GM12874 (cell line): ENCODE measurements around the gene PRR33.
A peak's percentile ranks its signal among the peaks of the same experiment; 100 is the strongest.

Experiments
- TF ChIP-seq, protein P1 (sequence below): IDR thresholded peaks from 2 replicates; pipeline ENCODE4 v1.5.1; 2011; ENCODE audit warnings: low read depth, mild to moderate bottlenecking, control low read depth, low read length, moderate library complexity; ENCODE audit not compliant: insufficient read depth

Gene PRR33

DNA sequence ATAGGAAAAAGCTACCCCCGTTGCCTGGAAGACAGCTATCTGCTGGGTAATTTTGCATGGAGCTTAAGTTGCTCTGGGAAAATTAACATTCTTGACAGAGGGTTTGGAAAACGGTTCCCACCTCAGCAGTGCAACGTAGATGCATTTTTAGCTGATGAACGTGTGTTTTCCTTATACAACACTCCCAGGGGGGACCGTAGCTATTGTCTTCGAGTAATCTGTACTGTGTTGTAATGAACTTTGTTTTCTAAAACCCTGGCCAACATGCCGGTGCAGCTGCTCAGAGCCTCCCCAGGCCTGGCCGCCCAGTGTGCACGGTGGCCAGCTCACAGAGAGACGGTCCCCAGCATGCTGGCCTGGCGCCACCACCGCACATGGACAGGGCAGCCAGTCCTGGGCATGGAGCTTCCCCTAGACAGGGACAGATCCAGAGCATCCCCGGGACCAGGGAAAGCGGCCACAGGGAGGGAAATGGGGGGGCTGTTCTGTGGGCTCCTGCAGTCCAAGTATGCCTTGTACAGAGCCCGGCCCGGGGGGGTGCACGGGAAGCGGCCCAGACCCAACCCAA lies 30.0 kb upstream of the PRR33 start:
- TF ChIP-seq, protein P1, sequence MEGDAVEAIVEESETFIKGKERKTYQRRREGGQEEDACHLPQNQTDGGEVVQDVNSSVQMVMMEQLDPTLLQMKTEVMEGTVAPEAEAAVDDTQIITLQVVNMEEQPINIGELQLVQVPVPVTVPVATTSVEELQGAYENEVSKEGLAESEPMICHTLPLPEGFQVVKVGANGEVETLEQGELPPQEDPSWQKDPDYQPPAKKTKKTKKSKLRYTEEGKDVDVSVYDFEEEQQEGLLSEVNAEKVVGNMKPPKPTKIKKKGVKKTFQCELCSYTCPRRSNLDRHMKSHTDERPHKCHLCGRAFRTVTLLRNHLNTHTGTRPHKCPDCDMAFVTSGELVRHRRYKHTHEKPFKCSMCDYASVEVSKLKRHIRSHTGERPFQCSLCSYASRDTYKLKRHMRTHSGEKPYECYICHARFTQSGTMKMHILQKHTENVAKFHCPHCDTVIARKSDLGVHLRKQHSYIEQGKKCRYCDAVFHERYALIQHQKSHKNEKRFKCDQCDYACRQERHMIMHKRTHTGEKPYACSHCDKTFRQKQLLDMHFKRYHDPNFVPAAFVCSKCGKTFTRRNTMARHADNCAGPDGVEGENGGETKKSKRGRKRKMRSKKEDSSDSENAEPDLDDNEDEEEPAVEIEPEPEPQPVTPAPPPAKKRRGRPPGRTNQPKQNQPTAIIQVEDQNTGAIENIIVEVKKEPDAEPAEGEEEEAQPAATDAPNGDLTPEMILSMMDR, result no peak

DNA sequence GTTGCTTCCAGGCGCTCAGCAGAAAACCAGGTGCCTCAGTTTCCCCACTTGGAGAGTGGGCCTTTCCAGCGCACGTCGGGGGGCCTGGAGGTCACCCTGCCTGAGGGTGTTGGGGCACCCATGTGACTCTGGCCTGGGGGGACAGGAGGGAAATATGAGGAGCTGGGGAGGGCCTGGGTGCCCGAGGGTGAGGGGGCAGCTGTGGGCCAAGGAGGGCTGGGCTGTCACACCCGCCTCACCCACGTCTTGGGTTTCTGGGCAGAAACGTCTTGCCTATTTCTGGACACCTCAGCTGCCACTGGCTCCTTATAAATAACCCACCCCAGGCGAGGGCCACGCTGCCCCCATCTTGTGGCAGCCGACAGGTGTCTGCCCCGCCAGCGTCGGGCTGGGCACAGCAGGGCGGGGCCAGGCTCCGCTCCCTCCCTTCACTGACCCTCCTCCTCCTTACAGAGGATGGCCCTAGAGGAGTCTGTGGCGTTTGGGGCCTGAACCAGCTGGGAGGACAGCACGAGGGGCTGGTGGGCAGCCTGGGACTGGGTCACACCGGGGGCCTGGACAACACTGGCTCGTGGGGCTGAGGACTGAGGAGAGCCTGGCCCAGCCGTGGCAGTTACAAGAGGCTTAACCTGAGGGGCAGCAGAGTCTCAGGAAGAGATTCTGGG lies 29.3 kb upstream of the PRR33 start:
- TF ChIP-seq, protein P1, result no peak

DNA sequence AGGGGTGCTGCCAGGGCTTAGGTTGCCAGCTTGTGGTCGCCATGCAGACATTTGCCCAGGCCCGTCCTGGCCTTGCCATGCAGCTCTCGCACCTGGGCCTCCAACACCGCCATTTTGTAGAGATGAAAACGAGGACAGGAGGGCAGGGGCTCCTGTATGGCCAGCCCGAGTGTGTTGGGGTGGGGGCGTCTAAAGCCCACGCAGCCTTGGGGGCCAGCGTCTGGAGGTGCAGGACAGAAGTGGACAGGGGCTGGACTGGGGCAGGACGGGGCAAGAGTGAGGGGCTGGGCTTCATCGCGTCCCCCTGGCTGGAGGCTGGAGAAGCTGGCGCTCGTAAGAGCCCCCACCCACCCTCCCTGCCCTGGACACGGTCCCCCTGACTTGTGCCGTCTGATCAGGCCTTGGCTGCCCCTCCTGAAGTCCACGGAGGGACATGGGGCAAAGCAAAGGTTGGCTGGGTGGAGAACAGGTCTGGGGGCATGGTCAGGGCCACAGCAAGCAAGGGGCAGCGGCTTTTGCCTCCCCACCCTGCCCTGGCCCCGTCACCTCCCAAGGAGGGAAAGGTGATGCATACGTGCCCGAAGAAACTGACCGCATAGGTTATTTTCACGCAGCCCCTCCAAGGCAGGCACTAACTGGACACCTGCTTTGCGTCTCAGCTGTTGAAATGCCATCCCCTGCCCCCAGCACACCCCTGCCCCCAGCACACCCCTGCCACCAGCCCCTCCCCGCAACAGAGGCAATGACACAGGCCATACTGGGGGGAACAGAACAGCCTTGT lies 28.6 kb upstream of the PRR33 start:
- TF ChIP-seq, protein P1, result no peak

DNA sequence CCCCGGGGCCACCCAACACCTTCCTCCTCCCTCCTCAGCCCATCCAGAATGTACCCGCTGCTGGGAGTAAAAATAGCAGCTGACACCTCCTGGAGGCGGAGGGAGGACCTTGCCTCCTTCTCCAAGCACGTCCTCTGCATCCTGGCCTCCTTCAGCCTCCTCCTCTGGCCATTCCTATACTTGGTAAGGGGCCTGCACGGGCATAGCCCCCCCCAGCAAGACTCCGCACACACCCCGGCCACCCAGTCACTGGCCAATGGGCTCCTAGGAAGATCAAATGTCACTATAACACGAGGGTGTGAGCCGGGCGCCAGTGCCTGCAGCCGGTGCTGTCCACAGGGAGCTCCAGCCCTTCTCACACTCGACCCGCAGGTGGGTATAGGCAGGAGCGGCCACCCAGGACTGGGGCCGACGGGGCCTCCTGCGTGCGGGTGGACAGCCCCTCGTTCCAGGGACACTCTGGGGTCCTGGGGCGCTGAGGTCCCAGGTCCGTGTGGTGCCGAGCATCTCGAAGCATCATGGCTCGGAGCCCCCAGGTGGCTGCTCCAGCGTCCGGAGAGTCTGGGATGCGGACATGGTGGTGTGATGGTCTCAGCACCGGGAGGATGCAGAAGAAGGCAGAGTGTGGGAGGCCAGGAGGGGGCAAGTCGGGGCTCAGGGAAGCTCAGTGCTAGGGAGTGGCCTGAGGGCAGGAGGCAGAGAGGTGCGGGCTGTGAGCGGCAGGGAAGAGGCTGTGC lies 27.9 kb upstream of the PRR33 start, which contains the start of gene TNNT3:
Gene TNNT3, plus strand, starts transcription at position 313 of the 737 bp plus-strand sequence. CDS start 3,172 bp downstream, outside the sequence.
- TF ChIP-seq, protein P1, result no peak

DNA sequence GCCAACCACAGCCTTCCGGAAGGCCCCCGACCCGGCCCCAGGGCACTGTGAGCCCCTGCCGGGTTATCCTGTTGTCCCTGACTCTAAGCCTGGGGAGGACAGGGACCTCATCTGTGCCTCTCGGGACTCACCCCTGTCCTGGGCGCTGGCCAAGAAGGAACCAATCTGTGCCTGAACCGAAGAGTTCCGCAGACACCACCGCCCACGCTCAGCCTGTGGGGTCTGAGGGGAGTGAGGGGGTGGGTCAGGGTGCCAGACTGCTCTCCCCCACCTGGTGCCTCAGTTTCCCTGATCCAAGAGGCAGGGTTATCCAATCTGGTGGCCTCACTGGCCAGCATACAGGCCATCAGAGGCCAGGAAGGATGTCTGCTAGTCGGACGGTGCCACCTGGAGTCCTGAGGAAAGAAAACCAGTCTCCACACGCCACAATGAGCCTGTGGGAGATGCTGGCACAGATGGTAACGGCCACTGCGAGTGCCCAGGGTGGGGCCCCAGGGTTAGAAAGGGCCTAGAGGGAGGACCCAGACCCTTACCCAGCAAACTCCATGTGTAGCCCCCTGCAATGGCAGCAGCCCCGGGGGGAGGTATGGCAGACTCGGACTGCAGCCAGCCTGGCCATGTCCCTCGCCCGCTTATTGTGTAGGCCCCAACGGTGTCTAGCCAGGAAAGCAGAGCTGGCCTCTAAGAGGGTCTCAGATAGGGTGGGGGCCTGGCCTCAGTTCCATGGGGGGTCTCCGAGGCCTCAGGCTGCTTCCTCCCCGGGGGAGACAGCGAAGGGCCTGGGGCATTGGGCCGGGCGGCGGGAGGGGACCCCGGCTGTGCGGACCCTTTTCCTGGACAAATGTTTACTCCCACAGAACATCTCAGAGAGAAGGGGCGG lies 27.0 kb upstream of the PRR33 start:
- TF ChIP-seq, protein P1, result no peak; the same call in 1 of the 2 replicates

DNA sequence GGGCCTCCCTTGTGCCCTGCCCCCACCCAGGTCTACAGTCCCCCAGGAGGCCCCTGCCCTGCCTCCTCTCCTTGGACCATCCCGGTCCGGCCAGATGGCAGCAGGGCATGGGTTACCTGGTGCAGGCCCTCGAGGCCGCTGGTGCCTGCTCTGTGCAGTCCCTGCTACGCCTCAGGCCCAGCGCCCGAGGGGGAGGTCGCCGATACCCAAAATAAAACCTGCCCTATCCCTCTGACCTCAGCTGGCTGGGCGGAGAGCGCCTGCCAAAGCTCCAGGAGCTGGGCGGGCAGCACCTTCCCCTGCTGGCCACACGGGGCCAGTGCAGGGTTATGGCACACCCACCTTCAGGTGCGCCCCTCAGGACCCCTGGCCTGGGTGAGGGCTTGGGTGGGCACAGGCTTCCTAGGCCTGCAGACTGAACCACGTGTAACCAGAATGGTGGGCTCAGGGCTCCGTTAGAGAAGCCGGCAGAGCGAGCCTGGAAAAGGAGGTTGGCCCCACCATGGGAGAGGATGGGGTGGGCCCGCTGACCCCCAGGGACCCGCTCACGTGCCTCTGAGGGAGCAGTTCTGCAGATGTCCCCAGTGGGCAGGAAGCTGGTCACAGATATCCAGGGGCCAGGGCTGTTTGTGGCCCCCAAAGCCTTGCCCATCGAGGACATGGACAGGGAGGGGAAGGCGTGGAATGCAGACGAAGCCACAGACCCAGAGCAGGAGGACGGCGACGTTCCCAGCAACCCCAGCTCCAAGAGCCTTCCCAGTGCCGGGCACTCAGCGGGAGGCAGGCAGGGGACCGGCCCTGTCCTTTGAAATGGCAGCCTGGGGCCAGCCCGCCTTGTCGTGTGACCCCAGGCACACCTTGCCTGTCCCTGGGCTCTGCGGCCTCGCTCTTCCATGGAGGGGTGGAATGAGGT lies 26.1 kb upstream of the PRR33 start:
- TF ChIP-seq, protein P1, result peak; percentile 58
